Mammary epithelial cell (primary cell): Measurements from ENCODE around the gene C4orf36.

Experiments
- EZH2 ChIP-seq: IDR thresholded peaks from 2 replicates; pipeline ENCODE4 v1.6.1; 2012; ENCODE audit warnings: low read length, inconsistent platforms, borderline replicate concordance
- TF ChIP-seq, protein P1 (sequence below), 2 donors: IDR thresholded peaks in 1 of 2; conservative IDR thresholded peaks in 1 of 2; 2 replicates each; pipeline ENCODE4 v1.5.1; 2011 to 2012; ENCODE audit warnings: inconsistent platforms in 2 of 2, low read length in 2 of 2, mild to moderate bottlenecking in 2 of 2, control low read depth in 1 of 2, low read depth in 1 of 2; ENCODE audit not compliant: insufficient read depth in 1 of 2; ENCODE audit errors: extremely low read depth in 1 of 2

DNA sequence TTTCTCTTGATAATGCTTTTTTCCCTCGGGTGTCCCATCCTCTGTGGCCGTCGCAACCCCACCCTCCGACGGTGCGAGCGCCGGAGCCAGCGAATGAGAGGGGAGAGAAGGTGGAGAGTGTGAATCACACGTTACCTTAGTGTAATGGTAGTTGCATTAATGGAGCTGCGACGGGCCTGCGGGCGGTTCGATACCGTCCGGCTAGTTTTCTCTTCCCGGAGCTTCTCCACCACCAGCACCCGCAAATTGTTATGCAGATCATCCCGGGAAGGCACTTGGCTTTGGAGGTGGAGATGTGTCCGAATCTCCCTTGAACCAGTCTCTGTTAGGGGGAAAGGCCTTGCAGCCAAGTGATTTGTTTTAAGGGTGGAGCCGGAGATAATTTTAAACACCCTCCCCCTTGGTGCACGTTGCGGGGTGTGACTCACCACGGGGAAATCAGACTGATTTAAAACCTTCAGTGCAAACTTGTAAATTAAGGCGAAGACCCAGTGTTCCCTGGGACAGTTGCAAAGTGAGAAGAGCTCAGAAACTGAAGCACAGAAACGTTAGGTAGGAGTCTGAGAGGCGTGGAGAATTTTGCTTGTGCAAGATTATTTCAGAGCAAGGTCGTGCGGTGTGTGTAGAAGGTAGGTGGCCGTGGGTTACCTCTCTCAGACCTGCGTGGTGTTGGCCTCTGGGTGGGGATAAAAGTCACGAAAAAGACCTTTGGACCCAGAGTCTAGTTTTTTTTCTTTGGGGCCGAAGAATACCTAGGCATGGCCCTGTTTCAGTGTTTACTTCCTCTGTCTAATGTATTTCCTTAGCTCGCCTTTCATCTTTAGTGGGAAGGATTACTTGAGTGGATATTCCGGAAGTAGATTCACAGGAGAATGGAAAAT, 43.9 kb upstream of the C4orf36 start:
- TF ChIP-seq, protein P1, sequence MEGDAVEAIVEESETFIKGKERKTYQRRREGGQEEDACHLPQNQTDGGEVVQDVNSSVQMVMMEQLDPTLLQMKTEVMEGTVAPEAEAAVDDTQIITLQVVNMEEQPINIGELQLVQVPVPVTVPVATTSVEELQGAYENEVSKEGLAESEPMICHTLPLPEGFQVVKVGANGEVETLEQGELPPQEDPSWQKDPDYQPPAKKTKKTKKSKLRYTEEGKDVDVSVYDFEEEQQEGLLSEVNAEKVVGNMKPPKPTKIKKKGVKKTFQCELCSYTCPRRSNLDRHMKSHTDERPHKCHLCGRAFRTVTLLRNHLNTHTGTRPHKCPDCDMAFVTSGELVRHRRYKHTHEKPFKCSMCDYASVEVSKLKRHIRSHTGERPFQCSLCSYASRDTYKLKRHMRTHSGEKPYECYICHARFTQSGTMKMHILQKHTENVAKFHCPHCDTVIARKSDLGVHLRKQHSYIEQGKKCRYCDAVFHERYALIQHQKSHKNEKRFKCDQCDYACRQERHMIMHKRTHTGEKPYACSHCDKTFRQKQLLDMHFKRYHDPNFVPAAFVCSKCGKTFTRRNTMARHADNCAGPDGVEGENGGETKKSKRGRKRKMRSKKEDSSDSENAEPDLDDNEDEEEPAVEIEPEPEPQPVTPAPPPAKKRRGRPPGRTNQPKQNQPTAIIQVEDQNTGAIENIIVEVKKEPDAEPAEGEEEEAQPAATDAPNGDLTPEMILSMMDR (conservative IDR thresholded peaks at IDR 0.05 in 1 of 2, IDR thresholded peaks at IDR 0.05 in 1 of 2; ENCODE audit: extremely low read depth in 1 of 2, insufficient read depth in 1 of 2, low read depth in 1 of 2, low read length in 2 of 2) = no peak
- TF ChIP-seq EZH2 = no peak
